Loucy (cell line): Measurements from ENCODE around the gene LDB3.

Source experiments
- H2AFZ ChIP-seq: fragments of 200-600 bp; sonication (generic); 2 replicates; pipeline ENCODE4 v1.6.0; 2016; ENCODE audit warnings: antibody characterized with exemption, mild to moderate bottlenecking, low read length, moderate library complexity
- H3F3A ChIP-seq: fragments of 200-600 bp; 2 replicates; pipeline ENCODE4 v1.6.0; 2016; ENCODE audit warnings: antibody characterized with exemption, low read depth, mild to moderate bottlenecking
- H3K27me3 ChIP-seq: fragments of 200-600 bp; sonication (generic); 2 replicates; pipeline ENCODE4 v1.6.1; 2014; ENCODE audit warnings: low read length, mild to moderate bottlenecking; ENCODE audit not compliant: insufficient read depth, poor library complexity, severe bottlenecking
- H3K36me3 ChIP-seq: fragments of 200-600 bp; sonication (generic); 2 replicates; pipeline ENCODE4 v1.6.1; 2016; ENCODE audit warnings: low read length; ENCODE audit not compliant: insufficient read depth
- H3K4me1 ChIP-seq: fragments of 200-600 bp; sonication (generic); 2 replicates; pipeline ENCODE4 v1.5.1; 2014; ENCODE audit warnings: low read length, mild to moderate bottlenecking; ENCODE audit not compliant: insufficient read depth, poor library complexity, severe bottlenecking
- H3K4me2 ChIP-seq: fragments of 200-600 bp; sonication (generic); 2 replicates; pipeline ENCODE4 v1.6.0; 2014; ENCODE audit warnings: antibody characterized with exemption, low read length, low read depth, mild to moderate bottlenecking; ENCODE audit not compliant: poor library complexity, severe bottlenecking
- H3K4me3 ChIP-seq: fragments of 200-600 bp; sonication (generic); 2 replicates; pipeline ENCODE4 v1.5.1; 2014; ENCODE audit warnings: low read length, mild to moderate bottlenecking, mixed read lengths; ENCODE audit not compliant: poor library complexity, severe bottlenecking
- H3K79me2 ChIP-seq: fragments of 200-600 bp; sonication (generic); 2 replicates; pipeline ENCODE4 v1.6.1; 2014; ENCODE audit warnings: low read length; ENCODE audit not compliant: insufficient read depth
- H3K9ac ChIP-seq: fragments of 200-600 bp; sonication (generic); 2 replicates; pipeline ENCODE4 v1.6.0; 2014; ENCODE audit warnings: mild to moderate bottlenecking, low read depth, low read length, moderate library complexity; ENCODE audit not compliant: poor library complexity, severe bottlenecking
- H3K9me2 ChIP-seq: fragments of 200-600 bp; sonication (generic); replicated peaks from 2 replicates; pipeline ENCODE4 v1.6.1; 2016; ENCODE audit warnings: low read depth, low read length, mixed read lengths
- H3K9me3 ChIP-seq: fragments of 200-600 bp; sonication (generic); 2 replicates; pipeline ENCODE4 v1.6.1; 2014; ENCODE audit warnings: mild to moderate bottlenecking, antibody characterized with exemption, low read length, low read depth; ENCODE audit not compliant: insufficient read depth
- H4K20me1 ChIP-seq: fragments of 200-600 bp; sonication (generic); 2 replicates; pipeline ENCODE4 v1.6.0; 2014; ENCODE audit warnings: antibody characterized with exemption, low read length, mild to moderate bottlenecking; ENCODE audit not compliant: insufficient read depth, poor library complexity, severe bottlenecking
- CTCF ChIP-seq: fragments of 200-600 bp; sonication (generic); conservative IDR thresholded peaks from 2 replicates; pipeline ENCODE4 v1.5.1; 2014; ENCODE audit warnings: mild to moderate bottlenecking, antibody characterized with exemption, low read length
- EZH2phosphoT487 ChIP-seq: fragments of 200-600 bp; IDR thresholded peaks from 2 replicates; pipeline ENCODE4 v1.6.1; 2018; ENCODE audit warnings: antibody characterized with exemption, mild to moderate bottlenecking, moderate library complexity, borderline replicate concordance

The LDB3 gene

GRCh38 chr10:86699991-86700840, 31.9 kb downstream of the LDB3 start:
- Histone ChIP-seq H3K36me3 (no peaks in the 10 kb centered on the region), H3K9ac (no peak overlapping the region), H3K4me1 (no peaks in the 10 kb centered on the region), H3K4me3 (no peak overlapping the region), H3K4me2 (no peak overlapping the region), H2AFZ (no peak overlapping the region), H3K9me2 (no peaks in the 10 kb centered on the region), H3K27me3 (no peaks in the 10 kb centered on the region), H3K79me2 (no peaks in the 10 kb centered on the region), H3K9me3 (no peaks in the 10 kb centered on the region), H4K20me1 (no peaks in the 10 kb centered on the region), H3F3A (no peaks in the 10 kb centered on the region)
- TF ChIP-seq CTCF: no peak

GRCh38 chr10:86700851-86701617, 32.7 kb downstream of the LDB3 start:
- no peaks in the 10 kb centered on the region for H3K4me1 ChIP-seq
- no peaks in the 10 kb centered on the region for H3K9me3 ChIP-seq
- TF ChIP-seq CTCF (no peak), EZH2phosphoT487 (no peak)
- no peaks in the 10 kb centered on the region for H3K36me3 ChIP-seq
- H3K9me2 ChIP-seq: no peaks in the 10 kb centered on the region
- H3K9ac ChIP-seq: no peak overlapping the region
- no peaks in the 10 kb centered on the region for H3F3A ChIP-seq
- no peak overlapping the region for H2AFZ ChIP-seq
- no peak overlapping the region for H3K4me2 ChIP-seq
- H3K79me2 ChIP-seq: no peaks in the 10 kb centered on the region
- no peaks in the 10 kb centered on the region for H4K20me1 ChIP-seq
- no peak overlapping the region for H3K4me3 ChIP-seq
- H3K27me3 ChIP-seq: no peaks in the 10 kb centered on the region

DNA sequence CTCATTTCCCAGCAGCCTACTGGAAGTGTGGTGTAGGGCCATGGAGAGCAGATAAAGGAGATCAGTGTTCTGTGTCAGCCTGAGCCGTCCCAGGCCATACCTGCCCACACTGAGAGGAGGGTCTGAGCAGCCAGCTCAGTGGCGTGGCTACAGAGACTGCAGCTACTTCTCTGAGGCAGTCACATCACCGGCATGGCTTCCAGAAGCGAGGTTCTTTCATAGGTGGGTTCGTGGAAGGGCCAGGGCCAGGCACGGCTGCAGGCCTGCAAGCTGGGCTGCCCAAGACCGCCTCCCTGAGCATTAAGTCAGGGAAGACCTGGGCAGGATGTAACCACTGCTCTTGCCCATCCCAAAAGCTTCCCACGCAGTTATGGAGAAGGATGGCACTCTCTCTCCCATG, 34.9 kb downstream of the LDB3 start:
- no peak overlapping the region for H3K4me2 ChIP-seq
- TF ChIP-seq EZH2phosphoT487: no peak
- TF ChIP-seq CTCF: no peak
- H3K9me2 ChIP-seq: no peaks in the 10 kb centered on the region
- H3F3A ChIP-seq: no peaks in the 10 kb centered on the region
- no peaks in the 10 kb centered on the region for H4K20me1 ChIP-seq
- no peak overlapping the region for H3K4me3 ChIP-seq
- H2AFZ ChIP-seq: no peak overlapping the region
- H3K9me3 ChIP-seq: no peaks in the 10 kb centered on the region
- H3K4me1 ChIP-seq: no peaks in the 10 kb centered on the region
- H3K9ac ChIP-seq: no peak overlapping the region
- no peaks in the 10 kb centered on the region for H3K79me2 ChIP-seq
- no peaks in the 10 kb centered on the region for H3K27me3 ChIP-seq
- no peaks in the 10 kb centered on the region for H3K36me3 ChIP-seq
